Kidney (tissue), 14 donors: Measurements from ENCODE around the gene PRKAR1B. TPM values are rescaled to one million over a fixed set of nuclear protein-coding genes. Genes with fewer than 3 reads are reported as not detected.

Experiments
- DNase-seq, 5 donors: peaks; one replicate each; pipeline ENCODE4 v3.0.0-alpha.2; 2013 to 2020
- FAIRE-seq: peaks from 2 replicates; lab custom pipeline; 2012; peaks lifted over from hg19 to GRCh38; lab: Jason Lieb, UNC
- H3K27ac ChIP-seq, 2 donors: one replicate each; pipeline ENCODE4 v1.7.0; 2013; ENCODE audit warnings: low read depth in 2 of 2, low read length in 2 of 2, inconsistent platforms in 1 of 2
- H3K27me3 ChIP-seq: one replicate; pipeline ENCODE4 v1.7.1; 2013; ENCODE audit warnings: low read length, inconsistent platforms; ENCODE audit not compliant: control insufficient read depth, insufficient read depth
- H3K36me3 ChIP-seq, 3 donors: one replicate each; pipeline versions ENCODE4 v1.7.0 to v1.7.1; 2013; ENCODE audit warnings: low read length in 3 of 3, control low read depth in 1 of 3, inconsistent platforms in 1 of 3; ENCODE audit not compliant: insufficient read depth in 3 of 3, control insufficient read depth in 2 of 3
- H3K4me1 ChIP-seq, 3 donors: one replicate each; pipeline versions ENCODE4 v1.7.0 to v1.7.1; 2013; ENCODE audit warnings: low read length in 3 of 3, inconsistent platforms in 1 of 3, low read depth in 1 of 3; ENCODE audit not compliant: control insufficient read depth in 2 of 3, insufficient read depth in 2 of 3
- H3K4me3 ChIP-seq, 3 donors: one replicate each; pipeline versions ENCODE4 v1.7.0 to v1.8.1; 2013; ENCODE audit warnings: low read length in 3 of 3, control low read depth in 1 of 3, inconsistent platforms in 1 of 3
- H3K9ac ChIP-seq, 3 donors: one replicate each; pipeline versions ENCODE4 v1.7.0 to v1.7.1; 2013; ENCODE audit warnings: low read length in 3 of 3, control low read depth in 1 of 3, inconsistent platforms in 1 of 3
- H3K9me3 ChIP-seq, 3 donors: one replicate each; pipeline versions ENCODE4 v1.7.0 to v1.7.1; 2013; ENCODE audit warnings: low read length in 3 of 3, control low read depth in 1 of 3, inconsistent platforms in 1 of 3; ENCODE audit not compliant: control insufficient read depth in 2 of 3, insufficient read depth in 1 of 3
- CTCF ChIP-seq: IDR thresholded peaks from 3 replicates; pipeline ENCODE4 v1.5.1; 2012; ENCODE audit warnings: mild to moderate bottlenecking, moderate library complexity, borderline replicate concordance; ENCODE audit not compliant: insufficient read depth; ENCODE audit errors: extremely low read depth
- intact Hi-C: fragments of 100-400 bp; cut with DNase I; formaldehyde crosslinking; loops from one replicate; pipeline ENCODE4 v1.11.1; 2022
- polyA plus RNA-seq: library from polyadenylated mRNA; stranded (reverse); fragments of 350-450 nt; fragmentation: Illumina TruSeq; extraction: RNeasy Lipid Tissue Mini Kit (QIAGEN cat#74804); gene quantifications from one replicate; pipeline ENCODE4 v1.2.3, GENCODE V29; 2014; ENCODE audit warnings: low read depth, low replicate concordance; ENCODE audit not compliant: insufficient read depth
- total RNA-seq: library from RNA; stranded (reverse); fragmentation: NEBNext Ultra II Directional; extraction: Animal tissue kit (Norgen Biotek cat#: 25700); gene quantifications from one replicate; pipeline ENCODE4 v1.2.1, GENCODE V29; 2021
- donor health status: control.
- donor health status: control.
- donor health status: control.
- donor health status: control.
- donor health status: control.
- donor health status: DM: yes; HTN: yes; CAD: no.
- donor health status: Normal renal cell carcinoma (clear cell type).

The PRKAR1B gene
- total and polyA plus RNA-seq, 2 donors from 2014 or later: 15.9 to 21.4 TPM

GRCh38 chr7:573269-573932, 153.7 kb downstream of the PRKAR1B start:
- H3K36me3 ChIP-seq: no peaks in the 10 kb centered on the region
- no peak overlapping the region for H3K9ac ChIP-seq
- H3K27ac ChIP-seq: no peak overlapping the region
- H3K4me3 ChIP-seq: no peak overlapping the region
- DNase-seq (peak in 2 of 5 donors; percentile 53 to 62), FAIRE-seq (no peak)
- intact Hi-C loops: no loop called here
- no peaks in the 10 kb centered on the region for H3K27me3 ChIP-seq
- H3K4me1 ChIP-seq: no peaks in the 10 kb centered on the region
- TF ChIP-seq CTCF: no peak
- no peaks in the 10 kb centered on the region for H3K9me3 ChIP-seq

- intact Hi-C loops: no loop called here
Observed at GRCh38 chr7:572416-573268, 154.4 kb downstream of the PRKAR1B start.

DNA sequence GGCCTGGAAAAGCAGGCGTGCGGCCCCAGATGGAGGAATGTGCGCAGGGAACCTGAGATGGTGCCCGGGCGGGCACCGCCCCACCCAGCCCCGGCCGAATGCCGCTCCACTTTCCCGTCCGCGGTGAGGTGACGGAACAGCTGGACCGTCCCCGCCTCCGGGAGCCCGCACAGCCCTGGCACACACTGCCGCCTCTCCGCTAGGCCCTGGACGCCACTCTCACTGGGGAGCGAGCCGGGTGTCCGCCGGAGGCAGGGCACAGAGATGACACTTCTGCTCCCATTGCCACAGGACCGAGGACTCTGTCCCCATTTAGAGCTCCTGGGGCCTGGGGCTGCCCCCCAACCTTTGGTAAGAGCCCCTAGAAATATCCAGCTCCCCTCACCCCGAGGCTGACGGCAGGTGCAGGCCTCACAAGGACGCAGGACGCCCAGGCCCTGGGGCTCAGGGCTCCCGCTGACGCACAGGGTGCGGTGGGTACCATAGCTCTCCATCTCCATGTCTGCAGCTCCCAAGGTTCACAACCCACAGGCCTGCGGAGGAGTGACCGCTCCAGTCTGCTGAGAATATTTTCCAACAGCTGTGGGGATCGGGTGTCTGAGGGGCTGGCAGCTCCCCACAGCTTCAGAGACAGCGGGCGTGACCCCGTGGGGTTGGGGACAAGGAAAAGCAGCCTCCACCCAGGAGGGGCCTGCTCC, 155.2 kb downstream of the PRKAR1B start:
- TF ChIP-seq CTCF: no peak
- intact Hi-C loops: no loop called here
- H3K9ac ChIP-seq: no peak overlapping the region
- peak; percentile 67 to 80 (median 76) for DNase-seq
- no peak for FAIRE-seq
- H3K4me3 ChIP-seq: no peak overlapping the region
- peaks cover 0 to 2% (median 0%) of the 10 kb centered on the region in 3 donors for H3K9me3 ChIP-seq
- no peak overlapping the region for H3K27ac ChIP-seq
- no peaks in the 10 kb centered on the region for H3K4me1 ChIP-seq
- H3K36me3 ChIP-seq: no peaks in the 10 kb centered on the region
- H3K27me3 ChIP-seq: no peaks in the 10 kb centered on the region

More at GRCh38 chr7:572416-573268, 154.4 kb downstream of the PRKAR1B start:
- DNase-seq: peak; percentile 65 to 85 (median 76)
- no peak for TF ChIP-seq CTCF
- H3K27me3 ChIP-seq: no peaks in the 10 kb centered on the region
- H3K9me3 ChIP-seq: no peaks in the 10 kb centered on the region
- no peak for FAIRE-seq
- no peaks in the 10 kb centered on the region for H3K36me3 ChIP-seq
- no peaks in the 10 kb centered on the region for H3K4me1 ChIP-seq
- H3K4me3 ChIP-seq: no peak overlapping the region
- no peak overlapping the region for H3K9ac ChIP-seq
- H3K27ac ChIP-seq: no peak overlapping the region
